ENCODE data around the gene ITPR1. TPM values are rescaled to one million over a fixed set of nuclear protein-coding genes. Genes with fewer than 3 reads are reported as not detected.

ITPR1 gene
- total RNA-seq, 1 donor from 2014 or later = 251 TPM

DNA sequence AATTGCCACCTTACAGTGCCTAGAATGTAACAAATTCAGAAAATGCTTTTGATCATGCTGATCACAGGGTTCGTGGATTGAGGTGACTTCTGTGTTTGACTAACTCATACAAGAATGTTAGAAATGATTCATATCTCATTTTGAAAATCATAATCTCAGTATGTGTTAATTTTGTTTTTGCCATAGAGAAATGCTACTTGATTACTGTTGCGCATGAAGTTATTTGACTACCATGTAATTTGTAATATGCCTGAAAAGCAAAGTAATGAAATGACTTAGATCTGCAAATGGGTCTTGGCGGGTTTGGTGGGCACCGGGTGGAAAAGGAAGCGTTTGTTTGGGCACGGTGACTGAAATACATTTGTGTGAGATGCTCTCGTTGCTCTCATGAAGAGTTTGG lies 312.5 kb downstream of the ITPR1 start:
- DNase-seq (ENCODE audit: low spot score) = no peak

DNA sequence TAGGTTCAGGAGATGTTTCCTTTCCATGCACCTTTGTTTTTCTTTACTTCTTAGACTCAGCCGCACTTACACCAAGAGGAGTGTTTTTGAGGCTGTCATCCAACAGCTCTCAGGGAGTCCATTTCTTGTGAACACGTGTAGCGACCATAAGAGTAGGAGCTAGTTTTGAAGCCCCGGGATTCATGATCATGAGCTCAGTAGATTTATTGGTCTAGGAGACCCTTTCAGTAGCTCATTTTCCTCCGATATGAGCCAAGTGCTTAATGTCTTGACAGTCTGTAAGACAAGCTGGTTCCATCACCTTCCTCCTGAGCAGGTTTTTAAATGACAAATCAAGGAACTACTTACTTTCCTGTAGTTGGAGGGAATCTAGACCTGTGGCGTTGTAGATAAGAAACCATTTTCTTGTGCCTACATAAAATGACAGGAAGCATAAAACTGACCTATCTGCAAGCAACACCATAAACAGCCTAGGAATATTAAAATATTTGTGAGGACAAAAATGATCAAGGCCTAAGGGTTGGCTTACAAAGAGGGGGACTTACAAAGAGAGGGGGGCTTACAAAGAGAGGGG lies 313.5 kb downstream of the ITPR1 start:
- DNase-seq (ENCODE audit: low spot score) = no peak

DNA sequence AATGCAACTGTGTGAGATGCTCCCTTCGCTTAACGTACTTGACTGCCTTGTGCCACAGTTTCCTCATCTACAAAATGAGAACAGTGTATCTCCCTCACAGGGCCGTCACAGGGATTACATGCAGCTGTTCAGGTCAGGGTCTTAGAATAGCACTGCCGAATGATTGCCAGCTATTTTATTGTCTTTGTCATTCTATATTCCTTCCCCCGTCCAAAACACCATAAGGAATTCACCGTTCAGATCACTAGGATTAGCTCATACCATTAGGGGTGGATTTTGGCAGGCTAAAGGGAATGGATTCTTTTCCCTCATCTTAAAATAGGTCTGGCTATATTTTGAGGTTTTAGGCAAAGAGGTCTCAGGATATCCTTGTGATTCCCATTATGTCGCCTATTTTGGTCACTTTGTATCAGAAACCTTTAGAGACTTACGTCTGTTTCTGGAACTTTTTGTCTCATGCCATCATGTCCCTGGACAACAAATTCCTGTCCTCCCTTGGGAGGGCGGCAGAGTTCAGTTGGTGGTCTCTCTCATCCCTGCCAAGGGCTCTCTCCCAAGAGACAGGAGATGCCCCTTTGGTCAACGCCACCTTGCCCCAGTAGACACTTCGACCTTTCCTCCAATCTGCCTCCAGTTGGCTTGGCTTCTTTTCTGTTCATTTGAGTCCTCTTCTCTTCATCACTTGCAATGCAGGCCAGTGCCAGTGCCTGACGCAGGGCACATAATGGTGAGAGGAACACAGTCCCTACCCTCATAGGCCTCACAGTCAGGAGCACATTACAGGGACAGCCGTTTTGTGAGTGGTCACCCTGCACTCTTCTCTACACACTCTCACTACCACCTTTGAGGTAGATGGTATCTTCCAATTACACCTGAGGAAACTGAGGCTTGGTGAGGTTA lies 314.5 kb downstream of the ITPR1 start:
- no peak for DNase-seq (ENCODE audit: low spot score)

DNA sequence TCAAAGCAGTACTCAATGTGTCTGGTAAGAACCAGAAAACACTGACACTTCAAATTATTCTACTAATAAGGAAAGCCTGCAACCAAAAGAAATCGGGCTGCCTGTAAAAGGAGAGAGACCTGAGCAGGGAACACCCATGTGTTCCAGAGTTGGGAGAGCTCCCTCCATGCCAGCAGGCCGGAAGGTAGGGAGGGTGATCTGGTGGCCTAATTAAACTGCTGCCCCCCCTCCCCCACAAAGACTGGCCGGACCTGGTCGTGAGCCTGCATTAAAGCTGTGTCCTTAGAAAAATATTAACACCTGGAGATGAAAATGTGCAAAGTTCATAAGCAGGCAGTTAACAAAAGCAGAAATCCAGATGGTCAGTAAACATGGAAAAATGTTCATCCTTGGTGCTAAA lies 315.5 kb downstream of the ITPR1 start:
- DNase-seq (ENCODE audit: low spot score) = no peak

DNA sequence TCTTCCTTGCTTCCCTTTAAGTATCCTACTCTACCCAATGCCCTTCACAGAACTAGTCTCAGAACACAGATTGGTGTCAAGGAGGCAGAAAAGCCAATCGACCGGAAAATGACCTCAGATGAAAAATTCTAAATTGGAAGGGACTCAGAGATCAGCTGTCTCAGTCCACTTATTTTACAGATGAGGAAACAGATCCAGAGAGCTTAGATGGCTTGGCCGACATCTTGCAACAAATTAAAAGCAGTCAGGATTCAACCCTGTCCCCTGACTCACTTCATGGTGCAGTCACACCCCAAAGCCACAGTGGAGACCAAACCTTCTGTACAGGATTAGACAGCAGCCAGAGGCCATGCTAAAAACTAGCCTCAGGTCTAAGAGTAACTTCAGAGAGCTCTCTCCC lies 316.8 kb downstream of the ITPR1 start:
- no peak for DNase-seq (ENCODE audit: low spot score)

DNA sequence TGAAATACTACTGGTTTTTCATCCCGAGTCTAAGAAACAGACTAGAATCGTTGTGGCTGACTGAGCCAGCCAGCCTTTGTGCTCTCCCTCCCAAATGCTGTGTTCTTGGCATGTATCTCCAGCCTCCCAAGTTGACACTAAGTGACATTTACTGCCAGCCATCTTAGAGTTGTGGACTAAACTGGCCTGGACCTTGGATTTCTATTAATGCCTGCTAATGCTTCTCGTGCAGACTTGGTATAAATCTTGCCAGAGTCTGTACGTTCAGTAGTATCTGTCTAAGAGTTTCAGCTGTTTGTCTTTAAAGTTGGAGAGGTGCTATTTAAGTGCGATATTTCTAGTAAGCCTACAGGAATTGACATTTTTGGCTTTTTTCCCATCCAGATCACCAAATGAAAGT lies 319.4 kb downstream of the ITPR1 start:
- DNase-seq (ENCODE audit: low spot score) = peak; percentile 91

DNA sequence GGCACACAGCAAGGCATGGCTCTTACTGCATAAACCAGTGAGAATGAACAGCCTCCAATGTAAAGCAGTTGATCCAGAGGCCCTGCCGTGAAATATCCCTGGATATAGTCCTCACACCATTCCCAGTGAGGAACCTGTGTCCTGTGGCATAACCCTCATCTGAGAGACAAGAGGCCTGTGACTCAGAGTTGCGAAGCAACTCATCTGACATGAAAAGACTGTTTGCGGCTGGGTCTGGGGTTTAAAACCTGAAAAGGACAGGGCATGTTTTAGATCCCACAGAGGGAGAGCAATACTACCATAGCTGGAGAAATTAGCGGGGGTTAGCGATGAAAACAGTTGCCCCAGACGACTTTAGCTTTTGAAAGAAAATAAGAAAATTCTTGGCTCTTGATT lies 320.8 kb downstream of the ITPR1 start:
- DNase-seq (ENCODE audit: low spot score) = peak; percentile 89

DNA sequence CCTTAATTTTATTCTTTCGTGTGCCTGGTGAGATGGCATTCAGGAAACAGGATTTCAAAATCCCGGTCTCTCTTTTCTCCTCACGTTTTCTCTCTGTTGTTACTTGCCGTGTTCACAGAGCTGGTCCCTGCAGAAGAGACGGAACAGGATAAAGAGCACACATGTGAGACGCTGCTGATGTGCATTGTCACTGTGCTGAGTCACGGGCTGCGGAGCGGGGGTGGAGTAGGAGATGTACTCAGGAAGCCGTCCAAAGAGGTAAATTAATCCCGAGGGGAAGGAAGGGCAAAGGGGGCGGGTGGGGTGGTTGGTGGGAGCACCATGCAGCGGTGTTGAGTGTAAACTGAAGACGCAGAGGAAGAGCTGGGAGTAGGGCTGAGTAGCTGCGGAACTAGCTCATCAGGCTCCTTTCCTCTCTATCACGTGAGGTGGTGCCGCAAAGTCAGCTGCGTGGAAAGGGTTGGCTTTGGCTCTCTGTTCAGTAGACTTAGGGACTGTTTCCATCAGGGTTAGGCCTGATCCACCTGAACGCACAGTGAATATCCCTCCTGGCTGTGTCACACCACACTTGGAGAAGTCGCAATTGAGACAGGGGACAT lies 321.3 kb downstream of the ITPR1 start:
- peak; percentile 36 for DNase-seq (ENCODE audit: low spot score)

DNA sequence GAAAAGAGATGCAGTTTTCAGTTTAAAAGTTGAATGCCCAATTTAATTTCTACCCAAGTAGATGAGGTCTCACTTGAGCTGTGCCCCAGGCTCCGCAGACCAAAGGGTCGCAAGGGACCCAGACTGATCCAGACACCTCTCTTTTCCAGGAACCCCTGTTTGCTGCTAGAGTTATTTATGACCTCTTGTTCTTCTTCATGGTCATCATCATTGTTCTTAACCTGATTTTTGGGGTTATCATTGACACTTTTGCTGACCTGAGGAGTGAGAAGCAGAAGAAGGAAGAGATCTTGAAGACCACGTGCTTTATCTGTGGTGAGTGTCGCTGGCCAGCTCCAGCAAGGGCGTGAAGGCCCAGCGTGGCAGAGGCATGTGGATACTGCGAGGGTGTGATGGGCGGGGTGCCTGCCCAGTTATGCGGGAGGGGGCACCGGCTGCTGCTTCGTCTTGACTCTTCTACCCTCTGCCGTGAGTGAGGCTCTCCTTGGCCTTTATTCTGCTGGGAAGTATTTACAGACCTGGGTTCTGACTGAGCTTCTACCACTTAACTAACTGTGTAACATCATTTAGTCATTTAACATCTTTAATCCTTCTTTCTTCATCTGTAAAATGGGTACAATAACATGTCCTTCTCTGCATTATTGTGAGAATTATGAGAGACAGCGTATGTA lies 321.9 kb downstream of the ITPR1 start:
- no peak for DNase-seq (ENCODE audit: low spot score)

DNA sequence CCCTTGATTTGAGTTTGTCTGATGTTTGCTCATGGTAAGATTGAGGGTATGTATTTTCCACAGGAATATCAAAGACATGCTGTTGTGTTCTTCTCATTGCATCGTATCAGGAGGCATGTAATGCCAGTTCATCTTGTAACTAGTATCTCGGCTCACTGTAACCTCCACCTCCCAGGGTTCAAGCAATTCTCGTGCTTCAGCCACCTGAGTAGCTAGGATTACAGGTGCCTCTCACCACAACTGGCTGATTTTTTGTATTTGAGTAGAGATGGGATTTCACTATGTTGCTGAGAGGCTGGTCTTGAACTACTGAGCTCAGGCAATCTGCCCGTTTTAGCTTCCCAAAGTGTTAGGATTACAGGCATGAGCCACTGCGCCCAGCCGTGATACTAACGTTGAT lies 323.2 kb downstream of the ITPR1 start:
- DNase-seq (ENCODE audit: low spot score) = no peak

DNA sequence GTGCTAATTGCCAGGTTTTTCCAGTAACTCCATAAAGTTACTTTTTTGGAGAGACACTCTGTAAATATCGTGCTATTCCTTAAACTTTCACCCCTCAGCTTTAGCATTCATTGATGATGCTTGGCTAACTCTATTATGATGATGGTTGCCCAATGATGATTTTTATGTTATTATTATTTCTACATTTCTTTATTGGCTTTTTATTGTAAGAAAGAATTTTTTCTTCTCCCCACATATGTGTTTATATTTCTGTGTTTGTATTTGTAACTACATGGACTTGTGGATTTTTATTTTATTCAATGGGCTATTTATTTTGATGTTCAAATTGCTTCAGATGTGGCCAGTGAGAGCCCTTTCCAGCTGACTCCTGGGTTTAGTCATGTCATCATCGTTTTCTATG lies 323.6 kb downstream of the ITPR1 start:
- no peak for DNase-seq (ENCODE audit: low spot score)

DNA sequence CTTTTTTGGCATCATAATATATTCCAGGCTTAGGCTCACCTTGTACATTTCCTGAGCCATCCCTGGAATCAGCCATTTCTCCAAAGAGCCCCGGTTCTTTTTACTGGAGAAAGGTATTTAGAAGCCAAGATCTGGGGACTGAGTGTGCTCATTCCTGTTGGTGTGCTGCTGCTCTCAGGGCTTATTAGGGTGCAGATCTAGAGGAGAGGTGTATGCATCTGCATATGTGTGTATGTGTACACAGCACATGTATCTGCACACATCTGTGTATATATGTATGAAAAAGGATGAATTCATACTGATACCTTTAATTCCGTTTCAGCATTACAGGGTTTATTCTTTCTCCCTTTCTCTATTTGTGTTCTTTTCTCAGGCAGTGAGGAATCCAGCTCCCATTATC lies 324.0 kb downstream of the ITPR1 start:
- no peak for DNase-seq (ENCODE audit: low spot score)

DNA sequence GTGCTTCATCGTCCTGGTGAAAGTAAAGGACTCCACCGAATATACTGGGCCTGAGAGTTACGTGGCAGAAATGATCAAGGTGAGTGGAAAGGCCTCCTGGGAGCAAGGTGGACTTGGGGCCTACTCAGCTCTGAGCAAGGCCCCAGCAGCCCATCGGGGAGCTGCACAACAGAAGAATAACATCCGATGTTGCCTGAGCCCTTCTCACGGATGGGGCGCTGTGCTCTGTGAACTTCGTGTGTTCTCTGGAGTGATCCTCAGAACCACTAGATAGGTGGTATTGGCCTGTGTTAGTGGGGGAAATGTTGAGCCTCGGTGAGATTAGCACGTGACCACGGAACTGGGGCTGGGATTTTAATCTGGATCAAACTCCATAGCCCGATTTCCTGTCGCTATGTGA lies 325.0 kb downstream of the ITPR1 start:
- DNase-seq (ENCODE audit: low spot score) = no peak

DNA sequence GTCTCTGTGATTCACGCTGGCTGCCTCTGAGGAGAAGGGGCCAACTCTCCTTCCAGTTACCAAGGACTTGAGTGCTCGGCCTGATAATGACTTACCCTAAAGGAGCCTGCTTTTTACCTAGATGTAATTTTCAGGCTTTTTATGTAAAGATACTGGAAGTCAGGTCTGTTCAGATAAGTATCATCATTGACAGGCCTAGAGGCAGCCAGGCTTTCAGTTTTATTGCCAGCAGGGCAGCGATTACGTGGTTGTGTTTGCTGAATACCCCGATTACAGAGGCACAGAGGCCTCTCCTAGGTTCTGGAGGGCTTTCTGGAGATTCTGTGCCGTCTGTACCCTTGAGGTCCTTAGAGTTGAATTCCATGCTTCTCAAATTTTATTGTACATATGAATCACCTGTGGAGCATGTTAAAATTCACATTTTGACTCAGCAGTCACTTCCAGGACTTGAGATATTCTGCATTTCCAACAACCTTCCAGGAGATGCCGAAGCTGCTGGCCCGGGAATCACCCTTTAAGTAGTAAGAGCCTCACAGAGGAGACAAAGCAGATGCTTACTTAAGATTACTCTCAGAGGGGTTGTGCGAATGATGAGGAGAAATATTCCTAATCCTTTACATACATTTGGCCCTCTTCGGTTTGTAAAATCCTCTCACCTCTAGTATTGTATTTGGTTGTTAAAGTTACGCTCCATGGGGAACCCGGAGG lies 326.0 kb downstream of the ITPR1 start:
- peak; percentile 61 for DNase-seq (ENCODE audit: low spot score)

DNA sequence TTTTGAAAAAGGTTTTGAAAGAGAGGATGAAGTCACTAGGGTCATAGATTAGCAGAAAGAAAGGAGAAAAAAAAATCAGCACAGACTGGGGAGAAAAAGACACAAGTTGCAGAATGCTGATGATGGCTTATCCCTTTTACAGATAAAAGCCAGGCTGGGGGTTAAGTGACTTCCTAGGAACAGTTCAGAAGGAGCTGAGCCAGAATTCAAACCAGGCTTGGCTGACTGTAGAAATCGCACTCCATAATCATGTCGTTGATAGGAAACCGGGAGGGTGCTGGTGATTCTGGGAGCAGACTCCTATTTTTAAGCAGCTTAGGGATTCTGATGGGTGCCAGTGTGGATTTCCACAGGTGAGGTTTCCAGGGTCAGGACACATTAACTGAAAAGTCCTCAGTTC lies 326.6 kb downstream of the ITPR1 start:
- peak; percentile 66 for DNase-seq (ENCODE audit: low spot score)

DNA sequence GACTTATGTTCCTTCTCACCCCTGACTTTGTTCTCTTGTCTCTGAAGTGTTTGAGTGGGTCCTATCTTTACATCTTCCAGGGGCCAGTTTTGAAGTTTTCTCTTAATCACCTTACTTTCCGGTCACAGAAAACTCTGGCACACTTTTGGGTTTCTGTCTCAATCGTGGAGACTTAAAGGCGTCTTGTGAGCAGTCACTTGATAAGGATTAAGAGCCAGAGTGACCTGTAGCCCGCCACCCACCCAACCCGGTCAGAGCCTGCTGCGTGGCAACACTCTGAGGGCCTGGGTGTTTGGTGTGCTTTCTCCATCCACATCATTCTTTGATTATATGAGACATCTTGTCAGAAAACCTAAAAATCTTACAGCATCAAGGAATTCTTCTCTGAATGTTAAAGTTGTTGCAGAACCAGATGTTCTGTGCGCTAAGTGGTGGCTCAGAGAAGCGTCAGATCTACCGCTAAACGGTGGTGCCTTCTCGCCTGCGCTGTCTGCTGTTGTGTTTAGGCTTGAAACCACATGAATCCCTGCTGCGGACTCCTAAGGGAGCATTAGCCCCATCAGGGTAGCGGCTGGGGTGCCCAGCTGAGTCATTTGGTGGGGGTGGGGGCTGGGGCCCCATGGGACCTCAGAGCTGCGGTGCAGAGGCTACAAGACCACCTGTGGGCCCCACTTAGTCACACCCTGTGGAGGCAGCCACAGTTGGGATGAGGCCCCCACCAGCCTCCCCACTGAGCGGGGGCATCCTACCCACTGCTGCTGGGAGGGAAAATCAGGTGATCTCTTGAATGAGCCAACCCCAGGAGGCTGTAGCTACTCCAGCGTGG lies 327.4 kb downstream of the ITPR1 start:
- no peak for DNase-seq (ENCODE audit: low spot score)

DNA sequence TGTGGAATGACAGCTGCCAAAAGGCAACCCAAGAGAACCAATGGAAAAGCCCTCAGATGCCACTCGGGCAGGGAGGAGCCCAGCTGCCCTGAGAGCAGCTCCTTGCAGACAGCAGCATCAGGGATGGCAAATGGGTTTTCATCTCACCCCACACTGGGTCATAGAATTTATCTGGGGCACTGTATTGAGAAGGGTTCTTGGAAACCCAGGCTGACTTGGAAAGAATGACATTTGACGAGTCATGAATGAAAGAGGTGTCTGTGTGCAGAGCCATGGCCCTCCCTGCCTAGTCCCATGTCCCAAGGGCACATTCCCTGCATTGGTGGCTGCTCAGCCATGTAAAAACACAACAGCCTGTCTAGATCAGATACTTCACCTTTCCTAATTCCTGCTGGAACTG lies 328.2 kb downstream of the ITPR1 start:
- no peak for DNase-seq (ENCODE audit: low spot score)

DNA sequence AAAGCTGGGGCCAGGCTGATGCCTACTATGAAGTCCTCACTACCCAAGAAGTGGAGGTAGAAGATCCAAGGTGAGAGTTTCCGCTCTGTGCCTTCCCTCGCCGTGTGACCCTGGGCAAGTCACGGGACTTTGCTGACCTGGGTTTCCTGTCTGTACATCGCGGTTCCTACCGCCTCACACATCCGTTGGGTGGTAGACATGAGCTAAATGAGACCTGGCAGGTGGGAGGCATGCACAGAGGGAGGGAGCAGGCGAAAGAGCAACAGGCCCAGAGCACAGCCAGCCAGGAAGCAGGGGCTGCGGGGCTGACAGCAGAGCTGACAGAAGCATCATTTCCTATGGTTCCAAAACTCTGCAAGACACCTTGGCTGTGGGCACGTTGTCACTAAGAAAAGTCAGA lies 328.8 kb downstream of the ITPR1 start:
- DNase-seq (ENCODE audit: low spot score) = no peak

DNA sequence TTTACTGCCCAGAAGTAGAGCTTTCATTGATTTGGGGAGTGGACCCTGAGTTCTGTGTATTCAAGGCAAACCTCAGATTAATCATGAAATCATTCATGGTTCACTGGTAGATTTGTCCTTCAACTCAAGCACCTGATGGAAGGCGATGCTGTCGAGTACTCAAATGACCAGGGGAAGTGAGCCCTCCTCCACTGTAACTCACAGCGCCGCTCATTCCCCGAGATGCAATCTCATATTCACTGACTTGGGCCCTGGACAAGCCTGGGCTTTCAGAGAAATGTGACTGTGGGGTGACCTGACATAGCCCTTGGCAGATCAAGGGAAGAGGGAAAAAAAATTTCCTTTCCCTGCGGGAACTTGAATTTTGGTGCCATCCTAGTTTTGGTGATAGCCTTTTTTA lies 329.4 kb downstream of the ITPR1 start:
- no peak for DNase-seq (ENCODE audit: low spot score)

DNA sequence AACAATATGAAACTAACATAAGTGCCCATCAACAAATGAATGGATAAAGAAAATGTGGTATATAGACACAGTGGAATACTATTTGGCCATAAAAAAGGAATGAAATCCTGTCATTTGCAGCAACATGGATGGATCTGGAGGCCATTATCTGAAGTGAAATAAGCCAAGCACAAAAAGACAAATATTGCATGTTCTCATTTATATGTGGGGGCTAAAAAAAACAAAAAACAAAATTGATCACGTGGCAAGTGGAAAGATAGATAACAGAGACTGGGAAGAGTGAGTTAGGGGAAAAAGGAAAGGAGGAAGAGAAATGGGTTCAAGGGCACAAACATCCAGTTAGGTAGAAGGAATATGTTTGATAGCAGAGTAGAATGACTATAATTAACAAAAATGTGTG lies 330.2 kb downstream of the ITPR1 start:
- no peak for DNase-seq (ENCODE audit: low spot score)
